HG03196 (cell line): ENCODE data around the gene MNT.

ENCODE experiments used
- ATAC-seq: cut with Tn5 transposase; IDR thresholded peaks from one replicate; pipeline ENCODE4 v1.9.1; 2021; ENCODE audit not compliant: unreplicated experiment

The MNT gene

DNA sequence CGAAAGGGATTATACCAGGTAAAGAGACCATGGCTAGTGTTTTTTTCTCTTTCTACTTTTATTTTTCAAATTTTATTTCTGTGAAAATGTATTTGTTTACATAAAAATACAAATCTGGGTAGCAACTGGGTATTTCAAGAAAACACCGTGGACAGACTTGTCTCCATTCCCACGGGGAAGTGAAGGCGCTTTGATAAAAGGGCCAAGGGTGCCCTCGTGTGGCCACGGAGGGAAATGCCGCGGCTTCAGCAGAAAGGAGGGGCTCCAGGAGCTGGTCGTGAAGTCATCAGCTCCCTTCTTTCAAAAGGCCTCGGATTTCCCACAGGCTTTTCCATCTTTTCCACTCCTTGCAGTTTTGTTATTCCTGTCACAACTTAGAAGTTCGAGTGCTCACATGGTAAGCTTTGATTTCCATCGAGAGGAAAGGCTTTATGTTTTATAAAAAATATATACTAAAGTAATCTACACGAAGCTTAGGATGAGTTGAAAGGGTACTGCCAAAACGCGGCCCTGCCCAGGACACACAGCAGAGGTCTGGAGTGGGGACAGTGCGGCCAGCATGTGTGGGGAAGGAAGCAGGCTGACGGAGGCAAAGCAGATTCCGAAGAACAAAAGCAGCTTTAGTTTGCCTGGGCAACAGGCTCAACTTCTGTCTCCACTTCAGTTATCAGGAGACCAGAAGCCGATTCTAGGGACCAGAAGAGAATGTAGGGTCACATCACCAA is 15.3 kb upstream of the MNT start:
- no peak for ATAC-seq

DNA sequence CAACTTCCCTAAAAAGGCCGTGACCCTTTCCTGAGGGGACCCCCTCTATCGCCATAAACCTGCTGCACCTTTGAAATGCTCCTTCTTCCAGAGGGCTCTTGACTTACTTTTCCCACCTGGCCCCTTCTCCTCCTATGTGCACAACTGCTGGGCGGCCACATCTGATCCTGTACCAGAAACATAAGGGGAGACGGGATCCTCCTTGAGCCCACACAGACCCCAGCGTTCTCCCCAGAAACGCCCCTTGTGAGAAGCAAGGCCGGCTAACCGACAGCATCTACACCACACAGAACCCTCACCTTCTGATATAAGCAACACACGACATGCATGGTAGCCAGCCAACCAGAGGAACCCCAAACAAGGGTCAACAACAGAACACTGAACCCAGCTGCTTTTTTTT is 14.2 kb upstream of the MNT start:
- no peak for ATAC-seq

DNA sequence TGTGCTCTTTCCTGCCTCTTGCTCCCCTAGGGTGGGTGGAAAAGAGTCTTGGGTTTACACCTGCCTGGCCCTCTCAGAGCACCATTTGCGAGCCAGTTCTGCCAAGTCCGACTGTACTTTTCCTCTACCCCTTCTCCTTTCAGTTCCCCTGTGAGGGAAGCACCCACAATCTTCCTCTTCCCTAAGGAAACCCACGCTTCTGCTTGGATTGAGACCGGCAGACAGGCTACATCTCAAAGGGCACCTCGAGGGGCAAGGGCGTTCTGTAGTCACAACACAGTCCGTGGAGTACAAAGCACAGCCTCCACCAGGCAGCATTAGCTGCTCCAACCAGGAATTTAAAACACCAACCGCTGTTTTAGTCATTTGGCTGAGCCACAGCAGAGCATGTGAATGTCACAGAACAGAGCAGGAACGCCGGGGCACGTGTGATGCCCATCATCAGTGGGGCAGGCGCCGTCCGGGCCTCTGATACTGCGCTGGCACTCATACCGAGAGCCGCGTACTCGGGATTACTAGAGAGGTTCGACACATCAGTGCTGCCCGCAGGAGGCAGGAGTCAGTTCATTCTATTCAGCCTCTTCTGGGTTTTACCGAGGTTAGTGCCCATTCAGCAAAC is 13.7 kb upstream of the MNT start:
- no peak for ATAC-seq

DNA sequence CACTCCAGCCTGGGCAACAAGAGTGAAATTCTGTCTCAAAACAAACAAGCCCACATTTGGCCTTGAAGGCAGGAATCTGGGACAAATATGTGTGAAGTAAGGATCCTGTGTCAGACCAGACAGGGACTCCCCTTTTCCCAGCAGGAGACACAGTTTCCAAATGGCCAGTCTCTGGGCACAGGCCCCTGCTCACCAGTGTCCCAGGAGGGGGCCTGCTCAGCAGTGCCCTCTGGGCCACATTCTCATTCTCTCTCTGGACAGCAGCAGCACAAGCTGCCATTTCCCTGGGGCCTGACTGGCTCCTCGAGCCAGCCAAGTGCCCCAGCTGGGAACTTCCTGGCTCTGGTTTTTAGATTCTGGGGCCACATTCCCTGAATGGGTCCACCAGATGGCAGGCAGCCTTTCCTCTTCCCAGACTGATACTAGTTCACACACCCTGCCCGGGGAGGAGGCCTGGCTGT is 11.7 kb upstream of the MNT start:
- no peak for ATAC-seq

DNA sequence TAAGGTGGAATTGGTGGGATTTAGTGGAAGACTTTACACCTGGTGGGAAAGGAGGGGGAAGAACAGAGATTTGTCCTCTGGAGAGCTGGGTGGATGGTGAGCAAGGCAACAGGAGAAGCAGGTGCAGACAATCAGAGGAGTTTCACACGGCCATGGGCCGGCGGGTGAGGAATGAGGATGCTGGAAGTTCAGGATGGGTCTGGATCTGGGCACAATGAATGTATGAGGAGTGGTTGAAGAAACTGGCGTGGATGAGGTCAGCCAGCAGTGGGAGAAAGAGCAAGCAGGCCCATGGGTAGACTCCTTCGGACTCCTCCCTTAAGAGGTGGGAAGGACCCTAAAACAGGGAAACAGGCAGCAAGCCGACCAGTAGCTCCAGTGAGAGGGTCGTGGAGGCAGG is 10.1 kb upstream of the MNT start:
- ATAC-seq = no peak

DNA sequence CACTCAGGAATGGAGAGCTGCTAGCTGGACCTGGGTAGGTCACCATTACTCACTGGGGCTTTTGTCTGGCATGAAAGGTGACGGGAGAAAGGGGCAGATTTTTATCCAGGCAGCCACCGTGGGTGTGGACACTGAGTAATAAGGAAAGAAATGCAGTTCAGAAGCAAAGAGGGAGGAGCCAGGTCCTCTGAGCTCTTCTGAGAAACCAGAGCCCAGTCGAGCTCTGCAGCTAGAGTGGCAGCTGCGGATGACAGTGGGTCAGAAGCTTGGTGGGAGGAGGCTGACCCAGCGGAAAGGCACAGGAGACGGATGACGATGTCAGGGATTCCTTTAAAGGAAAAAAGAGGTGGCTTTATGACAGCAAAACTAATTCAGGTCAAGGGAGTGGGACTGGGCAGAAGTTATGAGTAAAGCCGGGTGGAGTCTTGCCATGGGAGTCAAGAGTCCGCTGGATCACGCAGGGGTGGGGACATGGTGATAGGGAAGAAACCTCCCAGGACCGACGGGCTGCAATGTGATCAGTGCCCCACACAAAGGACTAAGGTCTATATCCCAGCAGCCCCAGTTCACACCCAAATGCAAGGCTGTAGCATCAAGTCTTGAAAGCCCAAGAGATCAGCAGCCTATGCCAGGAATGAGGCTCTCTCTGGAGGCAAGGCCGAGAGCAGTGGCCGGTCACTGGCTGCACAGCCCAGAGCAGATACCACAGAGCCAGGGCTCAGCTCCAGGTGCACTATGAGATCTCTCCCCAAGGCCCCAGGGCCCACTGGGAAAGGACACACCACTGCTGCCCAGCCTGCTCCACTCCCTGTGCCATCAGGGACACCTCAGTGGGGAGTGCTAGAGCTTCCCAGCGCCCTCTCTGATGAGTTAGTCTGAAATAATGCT is 6.3 kb upstream of the MNT start:
- no peak for ATAC-seq

DNA sequence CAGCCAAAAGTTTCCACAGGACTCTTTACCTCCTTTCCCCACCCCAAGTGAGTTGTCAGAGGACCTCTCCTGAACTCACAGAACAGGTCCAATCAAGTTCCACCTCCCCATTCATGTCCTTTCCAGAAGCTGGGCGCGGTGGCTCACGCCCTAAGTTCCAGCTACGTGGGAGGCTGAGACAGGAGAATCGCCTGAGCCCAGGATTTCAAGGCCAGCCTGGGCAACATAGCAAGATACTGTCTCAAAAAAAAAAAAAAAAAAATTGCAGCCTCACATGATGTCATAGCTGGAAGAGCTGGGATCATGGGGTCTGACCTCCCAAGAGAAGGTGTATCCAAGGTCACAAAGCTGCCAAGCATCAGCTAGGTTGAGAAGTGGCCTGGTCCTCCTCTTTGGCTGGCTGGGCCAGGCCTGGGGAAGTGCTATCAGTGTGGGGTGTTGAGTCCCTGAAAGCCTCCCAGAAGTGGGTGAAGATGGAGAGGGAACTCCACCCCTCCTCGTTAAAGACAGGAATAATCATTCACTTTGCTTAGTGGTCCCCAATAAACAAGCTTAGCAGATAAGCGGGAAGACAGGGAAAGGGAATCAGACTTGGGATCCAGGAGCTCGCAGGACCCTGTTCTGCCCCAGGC is 5.5 kb upstream of the MNT start:
- ATAC-seq = no peak

DNA sequence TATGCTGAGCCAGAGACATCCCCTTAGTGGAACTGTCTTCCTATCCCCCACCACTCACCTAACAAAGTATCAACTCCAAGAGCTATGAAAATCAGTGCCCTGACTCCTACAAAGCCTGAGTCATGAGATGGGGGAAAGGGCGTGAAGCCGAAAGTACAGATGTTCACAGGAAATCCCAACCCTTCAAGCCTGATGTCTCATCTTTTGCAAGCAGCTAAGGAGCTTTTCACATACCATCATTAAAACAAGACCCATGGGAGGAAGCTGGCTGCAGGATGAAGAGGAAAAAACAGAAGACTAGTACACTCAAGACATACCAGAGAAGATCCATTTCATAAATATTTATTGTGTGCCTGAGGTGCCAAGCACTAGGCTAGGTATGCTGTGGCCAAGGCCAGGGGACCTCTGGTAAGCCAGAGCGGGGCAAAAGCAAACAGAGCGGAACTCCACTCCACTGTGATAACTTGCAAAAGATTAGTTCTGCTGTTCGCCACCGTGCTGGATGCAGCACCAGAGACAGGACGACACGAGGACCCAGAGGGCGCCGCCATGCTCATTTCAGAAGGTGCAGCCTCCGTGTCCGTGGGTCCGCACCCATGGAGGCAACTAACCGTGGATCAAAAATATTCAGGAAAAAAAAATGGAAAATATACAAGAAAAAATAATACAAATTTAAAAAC is 4.5 kb upstream of the MNT start:
- ATAC-seq = no peak

DNA sequence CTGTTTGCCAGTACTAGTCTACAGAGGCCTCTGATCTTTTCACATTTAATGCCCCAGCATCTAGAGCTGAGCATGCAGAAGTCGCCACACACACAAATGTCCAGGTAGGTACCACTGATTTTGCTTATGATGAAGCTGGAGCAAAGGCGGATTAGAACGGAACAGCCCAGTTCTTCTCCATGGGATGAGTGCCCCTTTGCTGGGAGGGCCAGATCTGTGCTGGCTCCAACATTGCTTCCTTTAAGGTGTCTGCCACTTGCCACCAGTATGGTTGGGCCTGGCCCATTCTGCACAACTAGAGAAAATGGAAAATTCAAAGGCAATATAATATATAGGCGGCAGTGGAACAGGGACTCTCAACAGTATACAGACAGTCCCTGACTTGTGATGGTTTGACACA is 2.2 kb upstream of the MNT start:
- no peak for ATAC-seq

DNA sequence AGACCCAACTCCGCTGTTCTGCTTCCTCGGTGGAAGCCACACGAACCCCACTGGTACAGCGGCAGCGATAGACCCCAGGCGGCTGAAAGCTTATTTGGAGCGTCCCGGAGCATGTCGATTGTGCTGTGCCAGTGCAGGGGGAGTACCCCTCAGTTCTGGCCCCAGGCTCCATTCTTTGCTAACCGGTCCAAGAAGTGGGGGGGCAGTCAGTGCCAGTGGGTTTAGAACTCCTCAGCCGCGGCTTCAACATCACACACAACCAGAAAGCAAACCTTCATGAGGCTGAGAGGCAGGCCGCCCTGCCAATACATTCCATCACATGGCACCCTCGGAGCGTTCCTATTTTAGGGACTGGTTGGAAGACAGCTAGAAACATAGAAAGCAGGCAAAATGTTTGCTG is 1.7 kb upstream of the MNT start:
- ATAC-seq = no peak

DNA sequence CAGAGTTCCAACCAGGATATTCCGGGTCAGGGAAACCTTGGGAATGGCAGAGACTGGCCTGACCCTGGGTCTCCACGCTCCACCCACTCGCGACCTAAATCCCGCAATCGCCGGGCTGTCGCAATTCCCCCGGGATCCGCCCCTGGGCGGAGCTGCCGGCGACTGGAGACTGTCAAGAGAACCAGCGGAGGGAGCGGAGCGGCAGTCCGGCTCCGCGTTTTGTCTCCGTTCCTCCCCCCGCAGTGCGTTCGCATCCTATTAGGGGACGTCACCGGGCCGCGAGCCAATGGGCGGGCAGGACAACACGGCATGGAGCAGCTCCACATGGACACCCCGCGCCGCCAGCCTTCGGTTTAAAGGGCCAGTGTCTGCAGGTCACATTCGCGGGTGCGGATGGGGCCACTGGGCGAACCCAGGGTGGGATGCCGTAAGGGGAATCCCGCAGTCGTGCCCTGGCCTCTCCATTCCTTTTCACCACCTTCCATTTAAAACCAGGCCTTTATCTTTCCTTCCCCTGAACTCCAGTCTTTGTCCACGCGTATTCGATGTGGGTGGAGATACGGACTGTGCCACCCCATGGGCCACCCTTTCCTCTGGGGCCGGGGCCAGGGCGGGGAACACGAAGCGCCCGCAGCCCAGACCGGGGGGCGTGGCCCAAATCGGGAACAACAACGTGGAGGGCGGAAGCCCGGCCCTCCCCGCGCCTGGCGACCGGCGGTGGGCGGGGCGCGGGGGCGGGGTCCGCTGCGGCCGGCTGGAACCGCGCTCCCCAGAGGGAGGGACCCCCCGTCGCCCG is 764 bp upstream of the MNT start:
- ATAC-seq = peak; percentile 36

DNA sequence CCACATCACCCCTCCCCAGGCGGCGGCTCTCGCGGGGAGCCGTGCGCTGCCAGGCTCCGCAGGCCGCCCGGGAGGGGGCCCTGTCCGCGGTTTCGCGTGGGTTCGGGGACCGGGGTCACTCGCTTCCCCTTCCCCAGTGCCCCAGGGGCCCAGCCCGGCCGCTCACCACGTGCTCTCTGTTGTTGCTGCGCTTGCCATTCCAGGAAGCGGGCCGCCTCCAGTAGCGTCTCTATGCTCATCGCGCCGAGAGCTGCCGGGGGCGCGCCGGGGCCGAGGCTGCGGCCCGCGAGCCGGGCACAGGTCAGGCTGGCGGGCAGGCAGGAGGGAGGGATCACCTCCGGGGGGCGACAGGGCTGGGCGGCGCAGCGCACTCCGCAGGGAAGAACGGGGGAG is 390 bp downstream of the MNT start:
- ATAC-seq = no peak

DNA sequence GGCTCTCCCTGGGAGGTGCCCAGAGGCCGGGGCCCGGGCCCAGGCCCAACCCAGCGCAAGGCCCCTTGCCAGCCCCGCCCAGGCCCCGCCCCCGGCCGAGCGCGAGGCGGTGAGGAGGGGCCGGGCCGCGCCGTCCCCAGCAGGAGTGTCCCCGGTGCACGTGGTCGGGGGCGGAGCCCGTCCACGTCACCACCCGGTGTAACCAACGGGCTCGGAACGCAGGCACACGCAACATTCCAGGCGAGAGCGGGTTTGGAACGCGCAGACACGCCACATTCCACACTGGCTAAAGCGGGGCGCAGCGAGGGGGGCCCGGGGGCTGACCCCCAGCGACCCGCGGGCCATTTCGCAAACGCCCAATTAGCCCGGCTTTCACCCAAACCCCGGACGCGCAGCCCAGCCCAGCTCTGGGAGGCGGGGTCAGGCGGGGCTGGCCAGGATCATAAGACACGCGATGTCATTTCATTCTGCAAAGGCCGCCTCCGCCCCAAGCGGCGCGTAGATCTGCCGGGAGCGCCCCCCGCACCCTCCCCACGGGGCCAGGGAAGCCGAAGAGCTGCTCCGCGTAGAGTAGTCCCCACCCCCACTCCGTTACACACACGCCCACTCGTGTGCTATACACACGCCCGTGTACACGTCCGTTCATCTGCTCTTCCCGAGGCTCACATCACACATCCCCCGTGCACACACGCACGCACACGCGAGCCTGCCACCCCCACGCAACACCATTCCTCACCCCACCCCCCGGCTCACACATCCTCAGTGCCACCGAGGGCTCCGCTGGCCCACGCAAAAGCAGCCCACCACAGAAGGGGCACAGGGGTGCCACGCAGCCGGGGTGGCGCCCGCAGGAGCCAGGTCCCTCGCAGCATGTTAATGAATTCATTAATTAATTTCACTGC is 1.0 kb downstream of the MNT start:
- ATAC-seq = peak; percentile 33

DNA sequence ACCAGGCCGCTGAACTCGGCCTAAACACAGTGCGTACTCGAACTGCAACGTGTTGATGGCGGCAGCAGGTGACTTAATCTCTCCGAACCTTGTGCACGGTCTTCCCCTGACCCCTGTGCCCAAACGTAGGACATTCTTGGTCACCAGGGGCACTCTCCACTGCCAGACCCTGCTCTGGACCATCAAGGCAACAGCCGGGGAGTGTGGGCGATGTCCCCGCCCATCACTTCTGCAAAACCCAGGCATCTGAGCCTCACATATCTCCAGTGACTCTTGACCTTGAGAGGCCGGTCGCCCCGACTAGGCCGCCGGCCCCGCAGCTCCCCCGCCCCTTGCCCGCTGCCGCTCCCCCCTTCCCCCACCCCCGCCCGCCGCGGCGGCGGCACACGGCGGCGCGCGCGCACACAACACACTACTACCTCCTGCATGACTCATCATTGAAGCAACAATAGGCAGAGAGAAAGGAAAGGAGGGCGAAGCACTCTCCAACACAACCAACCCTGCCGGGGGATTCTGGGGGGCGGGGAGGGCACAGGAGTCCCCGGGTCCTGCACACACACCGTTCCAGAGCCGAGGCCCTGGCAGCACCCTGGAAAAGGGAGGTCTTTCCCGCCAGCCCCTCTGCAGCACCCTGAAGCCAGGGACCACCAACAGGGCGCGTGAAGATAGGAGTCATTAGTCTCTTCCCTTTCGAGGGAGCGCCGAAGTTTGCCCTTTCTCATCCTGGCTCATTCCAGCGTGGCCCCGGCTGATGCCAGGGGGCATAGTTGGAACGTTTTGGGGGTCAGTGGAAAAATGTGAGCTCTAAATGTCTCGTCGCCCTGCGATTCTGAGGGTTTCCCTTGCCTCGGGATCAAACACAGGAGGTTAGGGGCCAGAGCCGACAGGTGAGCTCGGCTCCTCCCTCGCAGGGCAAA is 1.9 kb downstream of the MNT start:
- ATAC-seq = no peak

DNA sequence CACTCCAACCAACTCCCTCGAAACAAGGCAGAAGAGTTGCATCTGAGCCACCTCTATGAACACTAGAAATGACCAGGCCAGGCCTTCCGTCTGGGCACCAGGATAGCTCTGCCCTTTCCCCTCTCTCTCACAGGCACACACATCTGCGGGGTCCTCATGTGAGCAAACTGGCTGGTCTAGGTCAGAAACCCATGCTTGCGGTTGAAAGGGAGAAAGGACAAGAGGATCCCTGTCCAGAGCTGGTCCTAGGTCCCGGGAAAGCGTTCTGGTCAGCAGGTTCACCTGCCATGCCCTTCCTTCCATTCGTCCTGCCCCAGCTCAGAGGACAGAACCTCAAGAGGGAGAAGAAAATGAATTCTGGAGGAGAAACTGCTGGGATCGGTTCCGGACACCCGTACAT is 2.7 kb downstream of the MNT start:
- ATAC-seq = no peak

DNA sequence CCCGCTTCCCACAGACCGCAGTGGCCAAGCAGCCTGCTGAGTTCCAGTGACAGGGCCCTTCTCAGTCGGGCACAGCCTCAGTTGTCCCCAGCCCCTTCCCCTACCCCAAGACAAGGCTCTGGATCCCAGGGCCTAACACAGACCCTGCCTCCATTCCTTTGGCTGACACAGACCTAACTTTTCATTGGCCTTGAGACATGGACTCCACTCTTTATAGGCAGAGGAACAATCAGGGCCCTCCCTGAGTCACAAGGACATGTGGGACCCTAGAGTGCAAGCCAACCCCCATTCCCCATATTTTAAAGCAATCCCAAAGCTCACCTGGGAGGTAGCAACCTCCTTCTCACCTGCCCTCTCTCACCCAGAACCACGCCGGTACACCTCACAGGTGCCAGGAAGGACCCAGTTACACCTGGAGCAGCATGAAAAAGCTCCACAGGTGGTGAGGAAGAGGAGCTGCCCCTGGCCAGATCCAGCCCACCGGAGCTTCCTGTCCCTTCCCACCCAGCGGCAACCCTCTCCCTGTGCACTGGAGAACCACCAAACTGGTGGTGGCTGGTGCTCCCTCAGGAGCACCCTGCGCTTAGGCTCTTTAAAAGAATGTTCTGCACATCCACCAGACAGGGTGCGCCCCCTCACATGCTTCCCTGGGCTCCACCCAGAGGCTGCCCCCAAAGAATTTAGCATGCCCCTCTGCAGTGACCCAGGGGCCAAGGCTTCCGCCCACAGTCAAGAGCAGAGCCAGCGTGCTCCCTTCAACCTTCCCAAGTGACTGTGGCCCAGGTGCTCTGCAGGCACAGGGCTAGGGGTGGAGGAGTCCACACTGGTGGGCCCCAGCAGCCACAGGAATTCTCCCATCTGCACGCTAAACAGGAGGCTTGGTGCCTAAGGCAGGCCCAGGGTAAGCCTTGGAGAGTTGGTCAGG is 3.4 kb downstream of the MNT start:
- ATAC-seq = no peak
